GM12878 (cell line): ENCODE measurements around the gene R3HDM1. TPM values are rescaled to one million over a fixed set of nuclear protein-coding genes. Genes with fewer than 3 reads are reported as not detected.

Experiments
- ATAC-seq: fragments of 200-7000 bp; cut with Tn5 transposase; 3 replicates; pipeline ENCODE4 v1.9.1; 2020; ENCODE audit warnings: mild to moderate bottlenecking, moderate library complexity
- BruUV-seq: library from RNA; stranded (reverse); fragments of 400-500 nt; replicated peaks from 2 replicates; lab custom pipeline; 2021; lab: Mats Ljungman, UMichigan
- CTCF ChIA-PET: fragments of 300-600 bp; sonication (Branson Sonifier 250); formaldehyde crosslinking; extraction: SDS; loops from one replicate; lab custom pipeline; 2021; ENCODE audit warnings: inconsistent platforms; lab: Yijun Ruan, JAX
- POLR2A ChIA-PET: fragments of 350-600 bp; formaldehyde crosslinking; extraction: SDS; loops from one replicate; lab custom pipeline; 2021; ENCODE audit warnings: inconsistent platforms; lab: Charles Lee
- RAD21 ChIA-PET: fragments of 300-600 bp; sonication (Branson Sonifier 250); formaldehyde crosslinking; loops from one replicate; lab custom pipeline; 2023; ENCODE audit warnings: antibody characterized with exemption; ENCODE audit not compliant: unreplicated experiment; lab: Charles Lee
- SMC1A ChIA-PET: fragments of 300-600 bp; sonication (Branson Sonifier 250); formaldehyde crosslinking; loops from one replicate; lab custom pipeline; 2023; ENCODE audit not compliant: unreplicated experiment, uncharacterized antibody; lab: Charles Lee
- DNase-seq: peaks from one replicate; pipeline ENCODE4 v3.0.0-alpha.2; 2011; ENCODE audit warnings: low read depth, low spot score
- FAIRE-seq: peaks from 3 replicates; lab custom pipeline; 2011; peaks lifted over from hg19 to GRCh38; lab: Jason Lieb, UNC
- H2AFZ ChIP-seq: 2 replicates; pipeline ENCODE4 v1.6.0; 2011; ENCODE audit warnings: low read depth, low read length, control low read depth; ENCODE audit not compliant: control insufficient read depth
- H3K27ac ChIP-seq: 2 replicates; pipeline ENCODE4 v1.5.1; 2011; ENCODE audit warnings: control low read depth; ENCODE audit not compliant: control insufficient read depth, insufficient read depth
- H3K27me3 ChIP-seq, 2 experiments: replicated peaks in 1 of 2; 2 replicates each; pipeline versions ENCODE4 v1.6.0 to v1.6.1; 2011; ENCODE audit warnings: low read length in 1 of 2; ENCODE audit not compliant: control insufficient read depth in 2 of 2, insufficient read depth in 2 of 2
- H3K36me3 ChIP-seq, 2 experiments: 2 replicates each; pipeline ENCODE4 v1.5.1; 2011; ENCODE audit warnings: low read length in 1 of 2; ENCODE audit not compliant: control insufficient read depth in 2 of 2, insufficient read depth in 2 of 2
- H3K4me1 ChIP-seq: 2 replicates; pipeline ENCODE4 v1.6.1; 2011; ENCODE audit warnings: mild to moderate bottlenecking, low read length, moderate library complexity, mixed read lengths; ENCODE audit not compliant: control insufficient read depth, insufficient read depth
- H3K4me2 ChIP-seq: 2 replicates; pipeline ENCODE4 v1.6.0; 2011; ENCODE audit warnings: control low read depth; ENCODE audit not compliant: control insufficient read depth, insufficient read depth
- H3K4me3 ChIP-seq: fragments of 200-600 bp; sonication (generic); 2 replicates; pipeline ENCODE4 v1.5.1; 2016
- H3K79me2 ChIP-seq: 2 replicates; pipeline ENCODE4 v1.6.0; 2011; ENCODE audit warnings: low read length; ENCODE audit not compliant: control insufficient read depth, insufficient read depth
- H3K9ac ChIP-seq: 2 replicates; pipeline ENCODE4 v1.8.0; 2011; ENCODE audit warnings: low read length, control low read depth, mixed read lengths; ENCODE audit not compliant: control insufficient read depth, insufficient read depth
- H3K9me3 ChIP-seq: replicated peaks from 3 replicates; pipeline ENCODE4 v1.5.1; 2011; ENCODE audit warnings: mild to moderate bottlenecking, low read length; ENCODE audit not compliant: control insufficient read depth, insufficient read depth
- H4K20me1 ChIP-seq: 2 replicates; pipeline ENCODE4 v1.6.0; 2011; ENCODE audit not compliant: control insufficient read depth, insufficient read depth
- CREB1 ChIP-seq: IDR thresholded peaks from 2 replicates; pipeline ENCODE4 v1.6.1; 2012; ENCODE audit warnings: low read depth, mild to moderate bottlenecking, inconsistent platforms
- EGR1 ChIP-seq, 2 experiments: IDR thresholded peaks; 1 replicate in 1 of 2; 2 replicates in 1 of 2; pipeline ENCODE4 v1.6.1; 2011 to 2012; ENCODE audit warnings: low read depth in 2 of 2, low read length in 2 of 2, borderline replicate concordance in 1 of 2, mild to moderate bottlenecking in 1 of 2, moderate library complexity in 1 of 2
- GATAD2B ChIP-seq: fragments of 450-650 bp; conservative IDR thresholded peaks from 2 replicates; pipeline ENCODE4 v1.6.1; 2017; ENCODE audit warnings: low read depth, mild to moderate bottlenecking, moderate library complexity
- HCFC1 ChIP-seq: fragments of 150-350 bp; IDR thresholded peaks from 2 replicates; pipeline ENCODE4 v1.6.1; 2014; ENCODE audit warnings: low read length
- POLR2AphosphoS2 ChIP-seq: IDR thresholded peaks from 2 replicates; pipeline ENCODE4 v1.6.1; 2011; ENCODE audit warnings: low read depth, mild to moderate bottlenecking, low read length, improper control_type of control experiment, moderate library complexity
- RFX5 ChIP-seq: IDR thresholded peaks from 2 replicates; pipeline ENCODE4 v1.6.1; 2011; ENCODE audit warnings: low read depth, low read length, improper control_type of control experiment
- RUNX3 ChIP-seq: IDR thresholded peaks from 2 replicates; pipeline ENCODE4 v1.6.1; 2012; ENCODE audit warnings: low read length, inconsistent platforms
- TCF12 ChIP-seq: IDR thresholded peaks from 2 replicates; pipeline ENCODE4 v1.6.1; 2011; ENCODE audit warnings: low read depth, mild to moderate bottlenecking, low read length
- ZNF687 ChIP-seq: fragments of 450-650 bp; IDR thresholded peaks from 2 replicates; pipeline ENCODE4 v1.6.1; 2017; ENCODE audit warnings: mild to moderate bottlenecking, moderate library complexity
- in situ Hi-C: fragments of 300-500 bp; cut with MboI; formaldehyde crosslinking; loops from 9 replicates; pipeline ENCODE4 v1.14.3; 2018; ENCODE audit warnings: mixed read lengths
- intact Hi-C: fragments of 100-400 bp; cut with micrococcal nuclease; formaldehyde crosslinking; loops from one replicate; pipeline ENCODE4 v1.14.2; 2022; ENCODE audit not compliant: unreplicated experiment
- polyA plus RNA-seq, 11 experiments: library from polyadenylated mRNA; depleted of rRNA in 4 of 11; unstranded in 6 of 11; stranded (reverse) in 5 of 11; fragments of >200 nt; fragmentation: Nextera tagmentation in 4 of 11; fragmentation: Illumina TruSeq in 1 of 11; extraction: Ambion mirVana in 4 of 11; extraction: Trizol in 1 of 11; gene quantifications; 1 replicate in 1 of 11; 2 replicates in 10 of 11; pipeline versions ENCODE4 v1.2.1 to v1.2.3, GENCODE V29; 2011 to 2016; ENCODE audit warnings: inconsistent platforms in 2 of 11, missing spikeins in 2 of 11, low read depth in 1 of 11
- total RNA-seq, 4 experiments: library from RNA; depleted of rRNA in 3 of 4; stranded (reverse); fragments of >200 nt in 3 of 4; fragmentation: Illumina TruSeq in 1 of 4; extraction: Trizol in 1 of 4; gene quantifications; 2 replicates each; pipeline versions ENCODE4 v1.2.1 to v1.2.3, GENCODE V29; 2013 to 2021

The R3HDM1 gene
- total and polyA plus RNA-seq, 10 of the 15 experiments (the other 5 are each of a cell fraction or from before 2014, with no cell fraction given), result 16.8 to 89.6 (median 47.7) TPM

- Histone ChIP-seq H4K20me1 (no peaks in the 10 kb centered on the region), H3K27me3 (no peaks in the 10 kb centered on the region), H3K27ac (peak overlapping the region; percentile 76), H3K4me3 (no peak overlapping the region), H3K79me2 (no peaks in the 10 kb centered on the region), H3K4me1 (peaks cover 17% of the 10 kb centered on the region), H3K9ac (no peak overlapping the region), H3K36me3 (no peaks in the 10 kb centered on the region), H3K9me3 (no peaks in the 10 kb centered on the region), H2AFZ (no peak overlapping the region)
- ChIA-PET POLR2A (interaction anchor here (0.6 to 1.2 kb wide), 3 partner anchors 10 to 671 kb away, joined by 3 to 8 read pairs (median 4); no protein-coding TSS in a partner anchor), CTCF (interaction anchor here (1.7 to 3.1 kb wide), 2 partner anchors 21 to 695 kb away, joined by 6 to 16 read pairs; no protein-coding TSS in a partner anchor), RAD21 (interaction anchor here (1.0 to 1.4 kb wide), 3 partner anchors 50 to 685 kb away, joined by 3 to 5 read pairs (median 4); partner anchors contain the start of genes R3HDM1 and ZRANB3), SMC1A (interaction anchor here (1.3 to 2.9 kb wide), 3 partner anchors 20 to 685 kb away, joined by 3 to 11 read pairs (median 7); no protein-coding TSS in a partner anchor)
- intact Hi-C loops, result no loop called here
- ATAC-seq (peak; percentile 65), DNase-seq (no peak), FAIRE-seq (no peak)
- no TSS peak for BruUV-seq
- in situ Hi-C loops, result no loop called here
- TF ChIP-seq GATAD2B (no peak), TCF12 (no peak), EGR1 (IDR thresholded peaks at IDR 0.05; ENCODE audit: borderline replicate concordance in 1 of 2, low read depth in 2 of 2, low read length in 2 of 2) (no peak), HCFC1 (no peak), ZNF687 (no peak), POLR2AphosphoS2 (no peak), RUNX3 (0 out of 2 replicates have a peak, but pooled peaks have one; percentile 14), RFX5 (no peak), CREB1 (no peak)
- TF ChIP-seq, all 136 proteins: peak for 1
- H3K4me2 ChIP-seq, result 0 out of 2 replicates have a peak overlapping the region, but pooled peaks have one; percentile 84
These were observed 157.7 kb downstream of the R3HDM1 start for GRCh38 chr2:135688978-135689377.
